DND-41 (cell line): Measurements from ENCODE around the gene NUDCD3.

Experiments used
- ATAC-seq: fragments of 200-7000 bp; cut with Tn5 transposase; 3 replicates; pipeline ENCODE4 v1.9.1; 2021; ENCODE audit warnings: low read depth; ENCODE audit not compliant: insufficient read depth
- DNase-seq: peaks from one replicate; pipeline ENCODE4 v3.0.0-alpha.2; 2020
- H2AFZ ChIP-seq: 2 replicates; pipeline ENCODE4 v1.6.0; 2012; ENCODE audit warnings: low read depth, low read length
- H3K27ac ChIP-seq: 2 replicates; pipeline ENCODE4 v1.5.1; 2012; ENCODE audit warnings: low read length, inconsistent platforms
- H3K27me3 ChIP-seq: fragments of 200-600 bp; sonication (generic); 2 replicates; pipeline ENCODE4 v1.6.0; 2012; ENCODE audit warnings: low read length, mild to moderate bottlenecking, inconsistent platforms; ENCODE audit not compliant: insufficient read depth, poor library complexity
- H3K36me3 ChIP-seq: 2 replicates; pipeline ENCODE4 v1.5.1; 2012; ENCODE audit warnings: low read length, inconsistent platforms; ENCODE audit not compliant: insufficient read depth
- H3K4me1 ChIP-seq: 2 replicates; pipeline ENCODE4 v1.5.1; 2012; ENCODE audit warnings: mild to moderate bottlenecking, low read length; ENCODE audit not compliant: insufficient read depth
- H3K4me2 ChIP-seq: 2 replicates; pipeline ENCODE4 v1.6.0; 2012; ENCODE audit warnings: mild to moderate bottlenecking, moderate library complexity, low read length, inconsistent platforms; ENCODE audit not compliant: insufficient read depth
- H3K4me3 ChIP-seq, 2 experiments: fragments of 200-600 bp in 1 of 2; shearing (Covaris generic) in 1 of 2; 2 replicates each; pipeline ENCODE4 v1.5.1; 2012 to 2016; ENCODE audit warnings: inconsistent platforms in 2 of 2, low read length in 2 of 2, mild to moderate bottlenecking in 2 of 2, low read depth in 1 of 2, moderate library complexity in 1 of 2
- H3K79me2 ChIP-seq: 2 replicates; pipeline ENCODE4 v1.6.0; 2012; ENCODE audit warnings: low read length, inconsistent platforms; ENCODE audit not compliant: insufficient read depth
- H3K9ac ChIP-seq: 2 replicates; pipeline ENCODE4 v1.6.0; 2012; ENCODE audit warnings: low read depth, mild to moderate bottlenecking, inconsistent platforms, low read length, moderate library complexity
- H3K9me3 ChIP-seq: 2 replicates; pipeline ENCODE4 v1.5.1; 2012; ENCODE audit warnings: low read length, moderate library complexity, mild to moderate bottlenecking, inconsistent platforms; ENCODE audit not compliant: insufficient read depth, severe bottlenecking
- H4K20me1 ChIP-seq: 2 replicates; pipeline ENCODE4 v1.6.0; 2012; ENCODE audit warnings: low read length; ENCODE audit not compliant: insufficient read depth
- CTCF ChIP-seq: IDR thresholded peaks from 2 replicates; pipeline ENCODE4 v1.5.1; 2012; ENCODE audit warnings: borderline replicate concordance, low read length, moderate library complexity, mild to moderate bottlenecking; ENCODE audit not compliant: poor library complexity, severe bottlenecking; ENCODE audit errors: extremely low read depth
- EZH2 ChIP-seq: IDR thresholded peaks from 3 replicates; pipeline ENCODE4 v1.6.1; 2012; ENCODE audit warnings: borderline replicate concordance, low read depth, mild to moderate bottlenecking, moderate library complexity, low read length, inconsistent platforms; ENCODE audit not compliant: severe bottlenecking

Gene NUDCD3

GRCh38 chr7:44533301-44534055 lies 43.0 kb upstream of the NUDCD3 start:
- H3K27me3 ChIP-seq: no peaks in the 10 kb centered on the region
- no peaks in the 10 kb centered on the region for H3K36me3 ChIP-seq
- H3K79me2 ChIP-seq: no peaks in the 10 kb centered on the region
- no peak overlapping the region for H3K9ac ChIP-seq
- no peak overlapping the region for H2AFZ ChIP-seq
- H3K4me1 ChIP-seq: no peaks in the 10 kb centered on the region
- no peak overlapping the region for H3K4me2 ChIP-seq
- no peaks in the 10 kb centered on the region for H4K20me1 ChIP-seq
- no peak overlapping the region for H3K27ac ChIP-seq
- ATAC-seq (no peak), DNase-seq (no peak)
- TF ChIP-seq EZH2 (no peak), CTCF (no peak)
- H3K9me3 ChIP-seq: no peaks in the 10 kb centered on the region
- no peak overlapping the region for H3K4me3 ChIP-seq

- H4K20me1 ChIP-seq: no peaks in the 10 kb centered on the region
- DNase-seq: no peak
- no peaks in the 10 kb centered on the region for H3K4me1 ChIP-seq
- H3K27me3 ChIP-seq: no peaks in the 10 kb centered on the region
- no peak overlapping the region for H3K4me2 ChIP-seq
- no peak overlapping the region for H3K4me3 ChIP-seq
- no peak overlapping the region for H3K27ac ChIP-seq
- no peak for ATAC-seq
- H3K36me3 ChIP-seq: no peaks in the 10 kb centered on the region
- H3K9ac ChIP-seq: no peak overlapping the region
- H3K79me2 ChIP-seq: no peaks in the 10 kb centered on the region
- no peaks in the 10 kb centered on the region for H3K9me3 ChIP-seq
- TF ChIP-seq EZH2 (no peak), CTCF (no peak)
- no peak overlapping the region for H2AFZ ChIP-seq
These were observed 41.2 kb upstream of the NUDCD3 start for GRCh38 chr7:44531421-44532380.

- Histone ChIP-seq H3K36me3 (no peaks in the 10 kb centered on the region), H3K79me2 (no peaks in the 10 kb centered on the region), H3K27me3 (no peaks in the 10 kb centered on the region), H3K9ac (no peak overlapping the region), H3K9me3 (no peaks in the 10 kb centered on the region), H3K4me2 (no peak overlapping the region), H3K4me1 (no peaks in the 10 kb centered on the region), H3K4me3 (no peak overlapping the region), H2AFZ (no peak overlapping the region), H3K27ac (no peak overlapping the region), H4K20me1 (no peaks in the 10 kb centered on the region)
- TF ChIP-seq CTCF (no peak), EZH2 (no peak)
- no peak for ATAC-seq
- DNase-seq: no peak
These were observed 40.5 kb upstream of the NUDCD3 start for GRCh38 chr7:44530990-44531389.
